ENCODE measurements around the gene ARAP1. TPM values are rescaled to one million over a fixed set of nuclear protein-coding genes. Genes with fewer than 3 reads are reported as not detected.

ARAP1 gene
- total RNA-seq, 2 donors from 2014 or later, result 74.4 to 88.3 TPM

DNA sequence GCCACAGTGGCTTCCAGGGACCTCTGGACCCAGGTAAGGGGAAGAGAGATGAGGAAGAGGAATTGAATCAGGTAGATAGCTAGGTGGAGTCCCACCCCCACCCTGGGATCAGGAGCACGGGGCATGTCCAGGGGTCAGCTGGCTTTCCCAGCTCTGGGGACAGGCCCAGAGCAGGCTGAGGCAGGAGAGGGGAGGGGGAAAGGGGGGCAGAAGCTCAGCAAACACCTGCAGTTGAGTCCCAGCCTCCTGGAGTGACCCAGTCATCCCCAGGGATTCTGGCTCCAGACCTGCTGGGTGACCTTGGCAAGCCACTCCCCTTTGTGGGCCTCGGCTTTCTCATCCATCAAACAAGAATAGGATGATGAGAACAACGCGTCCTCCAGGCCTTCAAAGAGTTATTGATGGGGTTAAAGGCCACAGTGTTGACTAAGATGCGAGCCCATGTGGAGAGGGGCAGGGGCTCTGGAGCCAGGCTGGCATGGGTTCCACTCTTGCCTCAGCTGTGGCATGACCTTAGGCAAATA lies 25.6 kb upstream of the ARAP1 start:
- Mint-ChIP-seq H3K4me1 (peaks cover 11% of the 10 kb centered on the region), H3K27ac (no peak overlapping the region)
- H3K27ac ChIP-seq (ENCODE audit: low read depth, low read length), result peak overlapping the region; percentile 29

DNA sequence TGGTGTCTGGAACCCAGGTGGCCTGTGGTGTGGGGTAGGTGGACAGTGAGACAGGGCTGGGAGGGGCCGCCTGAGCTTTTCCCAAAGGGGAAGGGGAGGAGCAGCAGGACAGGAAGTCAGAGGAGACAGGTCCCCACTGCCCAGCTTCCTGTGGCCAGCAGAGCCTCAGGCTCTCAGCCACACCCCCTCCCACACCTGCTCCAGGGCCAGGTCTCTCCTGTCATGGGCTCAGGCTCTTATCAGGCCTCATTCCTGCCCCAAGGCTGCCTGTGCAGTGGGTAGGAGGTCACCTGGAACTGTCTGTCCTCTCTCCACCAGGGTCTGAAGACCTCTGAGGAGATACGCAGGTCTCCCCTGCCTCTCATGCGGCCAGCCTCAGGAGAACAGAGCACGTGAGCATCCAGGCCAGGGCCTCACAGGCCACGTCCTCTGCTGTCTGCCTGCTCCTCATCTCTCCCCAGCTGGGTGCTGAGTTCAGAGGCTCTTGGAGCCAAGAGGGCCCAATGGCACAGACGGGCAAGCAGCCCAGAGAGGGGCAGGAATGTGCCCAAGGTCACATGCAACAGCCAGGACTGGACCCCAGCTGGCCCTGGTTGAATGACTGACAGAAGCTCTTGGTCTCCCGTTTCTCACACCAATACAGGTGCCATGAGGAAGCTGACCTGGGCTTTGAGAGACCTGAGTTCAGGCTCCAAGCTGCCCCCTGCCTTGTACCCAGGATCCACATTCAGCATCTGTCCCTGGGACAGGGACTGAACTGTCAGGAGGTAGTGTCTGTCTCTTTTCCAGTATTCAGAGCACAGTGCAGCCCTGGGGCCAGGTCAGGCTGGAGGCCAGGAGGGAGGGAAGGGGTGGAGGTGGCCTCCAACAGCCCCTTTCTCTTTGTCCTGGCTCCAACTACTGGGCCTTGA lies 24.9 kb upstream of the ARAP1 start:
- H3K9ac ChIP-seq (ENCODE audit: extremely low read depth, low read length, poor library complexity, severe bottlenecking), result no peak overlapping the region
- H3K27ac Mint-ChIP-seq, result no peak overlapping the region

More for the DNA sequence above, 25.6 kb upstream of the ARAP1 start:
- WGBS, 2 experiments (ENCODE audit: insufficient coverage in 1 of 2, insufficient read length in 1 of 2), result 70 to 92% methylated on average over 5 of the region's 5 CpGs
- Mint-ChIP-seq H3K36me3 (ENCODE audit: low read depth) (peaks cover 5% of the 10 kb centered on the region), H3K4me3 (no peak overlapping the region), H3K27me3 (ENCODE audit: insufficient read depth) (peaks cover 7% of the 10 kb centered on the region), H3K9me3 (no peaks in the 10 kb centered on the region)
- Histone ChIP-seq H3K4me1 (ENCODE audit: control insufficient read depth, insufficient read depth, low read length) (peaks cover 4% of the 10 kb centered on the region), H3K9me3 (ENCODE audit: control insufficient read depth, low read length) (no peaks in the 10 kb centered on the region), H3K27me3 (ENCODE audit: control insufficient read depth, insufficient read depth, low read length, poor library complexity, severe bottlenecking) (peaks cover 14% of the 10 kb centered on the region), H3K9ac (ENCODE audit: extremely low read depth, low read length, poor library complexity, severe bottlenecking) (no peak overlapping the region), H3K36me3 (ENCODE audit: control insufficient read depth, insufficient read depth, low read length) (no peaks in the 10 kb centered on the region), H3K4me3 (ENCODE audit: low read length) (no peak overlapping the region)
- TF ChIP-seq, protein P1, sequence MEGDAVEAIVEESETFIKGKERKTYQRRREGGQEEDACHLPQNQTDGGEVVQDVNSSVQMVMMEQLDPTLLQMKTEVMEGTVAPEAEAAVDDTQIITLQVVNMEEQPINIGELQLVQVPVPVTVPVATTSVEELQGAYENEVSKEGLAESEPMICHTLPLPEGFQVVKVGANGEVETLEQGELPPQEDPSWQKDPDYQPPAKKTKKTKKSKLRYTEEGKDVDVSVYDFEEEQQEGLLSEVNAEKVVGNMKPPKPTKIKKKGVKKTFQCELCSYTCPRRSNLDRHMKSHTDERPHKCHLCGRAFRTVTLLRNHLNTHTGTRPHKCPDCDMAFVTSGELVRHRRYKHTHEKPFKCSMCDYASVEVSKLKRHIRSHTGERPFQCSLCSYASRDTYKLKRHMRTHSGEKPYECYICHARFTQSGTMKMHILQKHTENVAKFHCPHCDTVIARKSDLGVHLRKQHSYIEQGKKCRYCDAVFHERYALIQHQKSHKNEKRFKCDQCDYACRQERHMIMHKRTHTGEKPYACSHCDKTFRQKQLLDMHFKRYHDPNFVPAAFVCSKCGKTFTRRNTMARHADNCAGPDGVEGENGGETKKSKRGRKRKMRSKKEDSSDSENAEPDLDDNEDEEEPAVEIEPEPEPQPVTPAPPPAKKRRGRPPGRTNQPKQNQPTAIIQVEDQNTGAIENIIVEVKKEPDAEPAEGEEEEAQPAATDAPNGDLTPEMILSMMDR (conservative IDR thresholded peaks at IDR 0.05), result no peak
- no peak for DNase-seq

DNA sequence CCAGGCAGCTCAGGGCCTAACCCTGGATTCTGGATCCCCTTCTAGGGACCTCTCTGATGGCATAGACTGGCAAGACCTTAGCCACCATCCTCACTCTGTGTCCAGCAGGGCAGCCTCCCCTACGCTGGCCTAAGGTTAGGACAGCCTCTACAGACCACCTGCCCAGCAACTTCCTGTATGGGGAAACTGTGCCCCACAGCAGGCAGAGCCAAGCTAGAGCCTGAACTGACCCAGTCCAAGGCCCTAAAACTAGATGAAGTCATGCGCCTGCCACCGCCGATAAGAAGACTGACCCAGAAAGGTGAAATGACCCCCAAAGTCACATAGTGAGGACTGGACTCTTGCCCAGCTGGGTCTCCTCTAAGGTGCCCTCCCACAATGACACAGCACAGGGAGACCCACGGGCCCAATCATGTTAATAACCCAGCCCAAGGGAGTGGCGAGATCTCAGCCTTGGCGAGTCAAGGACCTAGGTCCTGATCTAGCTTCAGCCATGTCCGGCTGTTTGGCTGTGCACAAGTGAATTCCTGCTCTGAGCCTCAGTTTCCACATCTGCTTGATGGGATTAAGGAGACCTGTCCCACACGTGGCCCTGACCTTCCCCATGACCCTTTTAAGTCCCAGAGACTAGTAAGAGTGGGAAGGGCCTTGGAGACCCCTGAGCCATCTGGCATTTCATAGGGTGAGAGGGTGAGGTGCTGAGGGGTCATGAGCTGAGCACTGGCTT lies 24.1 kb upstream of the ARAP1 start:
- Histone ChIP-seq H3K4me3 (ENCODE audit: low read length) (no peak overlapping the region), H3K36me3 (ENCODE audit: control insufficient read depth, insufficient read depth, low read length) (no peaks in the 10 kb centered on the region), H3K27ac (ENCODE audit: low read depth, low read length) (no peak overlapping the region), H3K9me3 (ENCODE audit: control insufficient read depth, low read length) (no peaks in the 10 kb centered on the region), H3K9ac (ENCODE audit: extremely low read depth, low read length, poor library complexity, severe bottlenecking) (no peak overlapping the region), H3K27me3 (ENCODE audit: control insufficient read depth, insufficient read depth, low read length, poor library complexity, severe bottlenecking) (peaks cover 14% of the 10 kb centered on the region), H3K4me1 (ENCODE audit: control insufficient read depth, insufficient read depth, low read length) (peaks cover 4% of the 10 kb centered on the region)
- Mint-ChIP-seq H3K4me3 (no peak overlapping the region), H3K36me3 (ENCODE audit: low read depth) (peaks cover 5% of the 10 kb centered on the region), H3K27me3 (ENCODE audit: insufficient read depth) (peaks cover 7% of the 10 kb centered on the region), H3K27ac (no peak overlapping the region), H3K4me1 (peaks cover 4% of the 10 kb centered on the region), H3K9me3 (no peaks in the 10 kb centered on the region)
- TF ChIP-seq, protein P1 (conservative IDR thresholded peaks at IDR 0.05), result no peak
- WGBS, 2 experiments (ENCODE audit: insufficient coverage in 1 of 2, insufficient read length in 1 of 2), result 94 to 96% methylated on average over 8 to 9 of the region's 9 CpGs
- no peak for DNase-seq

More for the DNA sequence above, 24.9 kb upstream of the ARAP1 start:
- Histone ChIP-seq H3K4me3 (ENCODE audit: low read length) (no peak overlapping the region), H3K4me1 (ENCODE audit: control insufficient read depth, insufficient read depth, low read length) (peaks cover 4% of the 10 kb centered on the region), H3K27ac (ENCODE audit: low read depth, low read length) (peak overlapping the region; percentile 29), H3K27me3 (ENCODE audit: control insufficient read depth, insufficient read depth, low read length, poor library complexity, severe bottlenecking) (peaks cover 14% of the 10 kb centered on the region), H3K9me3 (ENCODE audit: control insufficient read depth, low read length) (no peaks in the 10 kb centered on the region), H3K36me3 (ENCODE audit: control insufficient read depth, insufficient read depth, low read length) (no peaks in the 10 kb centered on the region)
- peaks cover 6% of the 10 kb centered on the region for H3K4me1 Mint-ChIP-seq
- TF ChIP-seq, protein P1 (conservative IDR thresholded peaks at IDR 0.05), result no peak
- no peaks in the 10 kb centered on the region for H3K9me3 Mint-ChIP-seq
- peaks cover 7% of the 10 kb centered on the region for H3K27me3 Mint-ChIP-seq (ENCODE audit: insufficient read depth)
- DNase-seq, result peak; percentile 59
- H3K4me3 Mint-ChIP-seq, result no peak overlapping the region
- WGBS, 2 experiments (ENCODE audit: insufficient coverage in 1 of 2, insufficient read length in 1 of 2), result 90% methylated on average over 5 to 7 of the region's 7 CpGs
- H3K36me3 Mint-ChIP-seq (ENCODE audit: low read depth), result peaks cover 5% of the 10 kb centered on the region

All from endodermal cell (in vitro differentiated cells).